ENCODE results near the gene PIGO. TPM values are rescaled to one million over a fixed set of nuclear protein-coding genes. Genes with fewer than 3 reads are reported as not detected.
A peak's percentile ranks its signal among the peaks of the same experiment; 100 is the strongest.

PIGO gene
- total RNA-seq (2012; rRNA removed), result 9.9 and 10.9 TPM in 2 replicates

DNA sequence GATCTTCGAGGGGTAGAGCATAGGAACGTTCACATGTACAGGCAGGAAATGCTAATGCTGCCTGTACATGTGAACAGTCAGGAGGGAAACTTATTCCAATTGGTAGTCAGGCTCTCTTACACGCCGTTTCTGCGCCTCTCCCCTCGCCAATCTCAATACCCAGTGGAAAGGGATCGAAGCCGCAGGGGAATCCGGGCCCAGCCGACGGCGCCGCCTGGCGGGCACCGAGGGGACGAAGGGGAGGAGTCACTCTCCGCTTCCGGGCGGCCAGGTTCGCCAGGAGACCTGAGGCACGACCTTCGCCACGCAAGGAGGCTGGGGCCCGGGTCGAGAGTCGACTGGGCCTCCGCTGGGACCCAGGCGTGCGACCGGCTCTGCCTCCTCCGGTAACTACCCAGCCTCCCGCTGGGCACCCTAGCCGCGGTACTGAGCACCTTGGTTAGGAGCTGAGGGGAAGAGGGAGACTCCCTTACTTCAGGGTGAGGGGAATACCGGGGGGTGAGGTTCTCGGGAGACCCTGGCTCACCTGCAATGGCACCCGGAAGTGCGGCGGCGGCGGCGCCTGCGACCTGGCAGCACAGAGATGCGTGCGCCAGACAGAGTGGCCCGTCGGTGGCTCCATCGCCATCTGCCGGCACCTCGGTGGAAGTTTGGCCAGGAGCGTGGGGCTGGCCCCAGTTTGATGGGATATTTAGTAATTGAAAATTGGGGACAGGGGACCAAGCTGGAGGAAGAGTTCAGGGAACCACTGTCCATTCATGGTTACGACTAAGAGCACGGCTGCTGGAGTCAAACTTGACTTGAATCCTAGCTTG, at the start of gene PIGO:
PIGO (minus strand) TSS at position 557 of the 815 bp plus-strand sequence. CDS start 1,026 bp downstream, outside the sequence.
- Histone ChIP-seq H3K36me3 (ENCODE audit: insufficient read depth, low read length) (peaks cover 29% of the 10 kb centered on the region), H3K4me3 (ENCODE audit: low read length) (peak within 1 kb of the TSS; percentile 97), H3K27me3 (ENCODE audit: control insufficient read depth, insufficient read depth, low read length) (no peaks in the 10 kb centered on the region), H3K4me2 (ENCODE audit: low read length) (peak within 1 kb of the TSS; percentile 91), H3K9me3 (replicated peaks; ENCODE audit: low read length) (no peaks in the 10 kb centered on the region), H3K9ac (ENCODE audit: low read depth, low read length) (peak within 1 kb of the TSS; percentile 98), H3K4me1 (ENCODE audit: control insufficient read depth, insufficient read depth, low read length) (peaks cover 8% of the 10 kb centered on the region)

DNA sequence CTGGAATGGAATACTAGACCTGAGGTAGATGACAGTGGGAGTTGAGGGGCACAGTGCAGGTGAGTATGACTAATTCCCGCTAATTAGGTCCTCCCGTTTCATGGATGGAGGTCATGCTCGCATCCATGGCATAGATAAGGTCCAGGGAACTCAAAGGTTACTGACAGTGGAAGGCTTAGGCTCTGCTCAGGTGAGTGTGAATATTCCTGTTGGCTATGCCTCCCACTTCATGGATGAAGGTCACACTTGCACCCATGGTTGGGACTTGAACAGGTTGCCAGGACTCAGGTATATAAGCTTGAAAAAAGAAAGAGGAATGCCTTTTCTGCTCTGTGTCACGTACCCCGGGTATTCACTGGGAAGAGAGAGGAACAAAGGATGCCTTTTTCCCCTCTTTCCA, 45.6 kb upstream of the PIGO start:
- peaks cover 4% of the 10 kb centered on the region for H3K27me3 ChIP-seq (ENCODE audit: control insufficient read depth, insufficient read depth, low read length)
- no peak overlapping the region for H3K4me3 ChIP-seq (ENCODE audit: low read length)
- H3K9ac ChIP-seq (ENCODE audit: low read depth, low read length), result no peak overlapping the region
- no peaks in the 10 kb centered on the region for H3K4me1 ChIP-seq (ENCODE audit: control insufficient read depth, insufficient read depth, low read length)
- H3K9me3 ChIP-seq (replicated peaks; ENCODE audit: low read length), result peaks cover 24% of the 10 kb centered on the region
- H3K4me2 ChIP-seq (ENCODE audit: low read length), result no peak overlapping the region
- H3K36me3 ChIP-seq (ENCODE audit: insufficient read depth, low read length), result no peaks in the 10 kb centered on the region

DNA sequence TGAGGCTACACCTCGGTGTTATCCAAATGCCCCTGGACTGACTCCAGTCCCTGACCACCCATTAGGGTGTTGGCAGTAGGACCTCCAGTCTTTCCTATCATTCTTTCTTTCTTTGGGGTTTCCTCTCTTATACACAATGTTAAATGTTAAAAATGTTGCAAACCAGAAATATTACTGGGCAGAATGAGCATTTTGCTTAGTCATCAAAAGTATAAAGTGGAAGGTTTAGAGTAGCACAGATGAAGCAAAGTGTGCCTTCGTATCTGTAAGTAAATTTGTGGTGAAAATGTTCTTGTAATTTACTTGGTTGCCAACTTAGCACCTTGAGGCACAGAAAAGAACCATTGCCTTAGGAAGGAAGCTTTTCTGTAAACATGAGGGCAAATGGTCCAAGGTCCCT, 43.7 kb upstream of the PIGO start:
- Histone ChIP-seq H3K4me2 (ENCODE audit: low read length) (no peak overlapping the region), H3K4me3 (ENCODE audit: low read length) (no peak overlapping the region), H3K9me3 (replicated peaks; ENCODE audit: low read length) (peaks cover 24% of the 10 kb centered on the region)

DNA sequence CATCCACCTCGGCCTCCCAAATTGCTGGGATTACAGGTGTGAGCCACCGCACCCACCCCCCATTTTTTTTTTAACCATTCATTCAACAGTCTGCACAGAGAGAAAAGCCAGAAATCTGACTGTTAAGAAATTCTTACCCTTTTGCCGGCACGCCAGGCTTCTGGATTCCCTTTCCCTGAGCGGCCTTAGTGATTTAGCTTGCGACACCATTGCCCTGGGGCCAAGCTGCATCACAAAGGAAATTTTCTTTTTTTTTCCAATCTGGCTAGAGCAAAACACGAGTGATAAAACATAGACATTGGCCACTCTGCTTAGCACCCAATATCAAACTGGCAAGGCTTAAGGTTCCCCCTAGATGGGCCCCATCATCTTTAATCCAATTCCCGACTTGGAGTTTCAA, 40.5 kb upstream of the PIGO start:
- H3K4me3 ChIP-seq (ENCODE audit: low read length), result no peak overlapping the region
- peaks cover 10% of the 10 kb centered on the region for H3K27me3 ChIP-seq (ENCODE audit: control insufficient read depth, insufficient read depth, low read length)
- H3K4me1 ChIP-seq (ENCODE audit: control insufficient read depth, insufficient read depth, low read length), result no peaks in the 10 kb centered on the region
- H3K36me3 ChIP-seq (ENCODE audit: insufficient read depth, low read length), result no peaks in the 10 kb centered on the region
- H3K9ac ChIP-seq (ENCODE audit: low read depth, low read length), result no peak overlapping the region
- H3K9me3 ChIP-seq (replicated peaks; ENCODE audit: low read length), result peaks cover 14% of the 10 kb centered on the region
- no peak overlapping the region for H3K4me2 ChIP-seq (ENCODE audit: low read length)

More for the DNA sequence above, 43.7 kb upstream of the PIGO start:
- H3K9ac ChIP-seq (ENCODE audit: low read depth, low read length), result no peak overlapping the region
- peaks cover 5% of the 10 kb centered on the region for H3K27me3 ChIP-seq (ENCODE audit: control insufficient read depth, insufficient read depth, low read length)
- no peaks in the 10 kb centered on the region for H3K36me3 ChIP-seq (ENCODE audit: insufficient read depth, low read length)
- H3K4me1 ChIP-seq (ENCODE audit: control insufficient read depth, insufficient read depth, low read length), result no peaks in the 10 kb centered on the region

DNA sequence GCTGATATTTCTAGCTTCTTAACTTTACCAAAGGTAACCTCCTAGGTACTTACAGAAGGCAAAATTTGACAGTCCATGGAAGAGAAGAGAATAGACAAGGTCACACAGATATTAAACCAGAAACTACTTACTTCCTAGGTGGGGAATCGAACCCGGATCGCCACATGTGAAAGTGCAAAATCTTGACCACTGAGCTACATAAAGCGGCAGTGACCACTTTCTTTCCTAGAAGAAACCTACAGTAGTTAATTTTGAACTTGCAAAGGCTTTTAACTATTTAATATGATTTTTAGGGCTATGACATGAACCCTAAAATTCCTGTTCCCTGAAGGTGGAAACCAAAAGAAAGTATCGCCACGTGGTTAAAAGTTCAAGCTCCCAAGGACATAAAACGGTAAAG, 39.6 kb upstream of the PIGO start:
- Histone ChIP-seq H3K4me2 (ENCODE audit: low read length) (no peak overlapping the region), H3K4me3 (ENCODE audit: low read length) (no peak overlapping the region), H3K27me3 (ENCODE audit: control insufficient read depth, insufficient read depth, low read length) (peaks cover 10% of the 10 kb centered on the region), H3K9ac (ENCODE audit: low read depth, low read length) (no peak overlapping the region), H3K4me1 (ENCODE audit: control insufficient read depth, insufficient read depth, low read length) (no peaks in the 10 kb centered on the region), H3K9me3 (replicated peaks; ENCODE audit: low read length) (peaks cover 5% of the 10 kb centered on the region), H3K36me3 (ENCODE audit: insufficient read depth, low read length) (no peaks in the 10 kb centered on the region)

DNA sequence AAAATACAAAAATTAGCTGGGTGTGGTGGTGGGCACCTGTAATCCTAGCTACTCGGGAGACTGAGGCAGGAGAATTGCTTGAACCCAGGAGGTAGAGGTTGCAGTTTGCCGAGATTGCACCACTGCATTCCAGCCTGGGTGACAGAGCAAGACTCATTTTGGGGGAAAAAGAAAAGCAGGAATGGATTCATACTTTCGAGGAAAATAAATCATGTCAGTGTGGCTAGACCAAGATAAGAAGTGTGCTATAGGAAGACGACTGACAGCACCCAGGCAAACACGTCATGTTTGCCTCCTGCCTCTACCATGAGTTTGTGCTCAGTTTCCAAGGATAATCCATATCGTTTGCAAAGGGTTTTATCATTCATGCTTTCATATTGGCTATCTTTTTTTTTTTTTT, 38.5 kb upstream of the PIGO start:
- no peak overlapping the region for H3K4me2 ChIP-seq (ENCODE audit: low read length)
- H3K4me1 ChIP-seq (ENCODE audit: control insufficient read depth, insufficient read depth, low read length), result no peaks in the 10 kb centered on the region
- H3K9me3 ChIP-seq (replicated peaks; ENCODE audit: low read length), result peaks cover 3% of the 10 kb centered on the region
- H3K9ac ChIP-seq (ENCODE audit: low read depth, low read length), result no peak overlapping the region
- no peak overlapping the region for H3K4me3 ChIP-seq (ENCODE audit: low read length)
- H3K36me3 ChIP-seq (ENCODE audit: insufficient read depth, low read length), result no peaks in the 10 kb centered on the region
- H3K27me3 ChIP-seq (ENCODE audit: control insufficient read depth, insufficient read depth, low read length), result peaks cover 10% of the 10 kb centered on the region

DNA sequence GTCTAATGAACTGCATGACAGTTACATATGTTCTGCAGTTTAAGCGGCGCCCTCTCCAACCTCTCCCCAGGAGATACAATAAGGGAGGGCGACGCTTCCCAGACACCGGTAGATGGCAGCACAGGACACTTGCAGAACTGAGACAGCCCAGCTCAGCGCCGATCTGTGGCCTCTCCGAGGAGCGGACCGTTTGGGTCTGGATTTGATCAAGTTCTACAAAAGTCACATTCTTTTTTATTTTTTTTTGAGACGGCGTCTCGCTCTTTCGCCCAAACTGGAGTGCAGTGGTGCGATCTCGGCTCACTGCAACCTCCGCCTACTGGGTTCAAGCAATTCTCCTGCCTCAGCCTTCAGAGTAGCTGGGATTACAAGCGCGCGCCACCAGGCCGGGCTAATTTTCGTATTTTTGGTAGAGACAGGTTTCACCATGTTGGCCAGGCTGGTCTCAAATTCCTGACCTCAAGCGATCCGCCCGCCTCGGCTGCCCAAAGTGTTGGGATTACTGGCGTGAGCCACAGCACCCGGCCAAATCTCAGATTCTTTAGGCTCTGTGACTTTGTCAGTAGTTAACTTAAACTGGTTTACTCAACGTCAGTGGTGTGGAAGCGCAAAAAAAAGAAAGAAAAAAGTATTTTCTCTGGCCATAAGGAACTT, 20.6 kb upstream of the PIGO start:
- no peaks in the 10 kb centered on the region for H3K27me3 ChIP-seq (ENCODE audit: control insufficient read depth, insufficient read depth, low read length)
- H3K36me3 ChIP-seq (ENCODE audit: insufficient read depth, low read length), result no peaks in the 10 kb centered on the region
- peak overlapping the region; percentile 87 for H3K4me3 ChIP-seq (ENCODE audit: low read length)
- H3K9ac ChIP-seq (ENCODE audit: low read depth, low read length), result peak overlapping the region; percentile 82
- peak overlapping the region; percentile 96 for H3K4me2 ChIP-seq (ENCODE audit: low read length)
- H3K4me1 ChIP-seq (ENCODE audit: control insufficient read depth, insufficient read depth, low read length), result peaks cover 38% of the 10 kb centered on the region
- no peaks in the 10 kb centered on the region for H3K9me3 ChIP-seq (replicated peaks; ENCODE audit: low read length)

DNA sequence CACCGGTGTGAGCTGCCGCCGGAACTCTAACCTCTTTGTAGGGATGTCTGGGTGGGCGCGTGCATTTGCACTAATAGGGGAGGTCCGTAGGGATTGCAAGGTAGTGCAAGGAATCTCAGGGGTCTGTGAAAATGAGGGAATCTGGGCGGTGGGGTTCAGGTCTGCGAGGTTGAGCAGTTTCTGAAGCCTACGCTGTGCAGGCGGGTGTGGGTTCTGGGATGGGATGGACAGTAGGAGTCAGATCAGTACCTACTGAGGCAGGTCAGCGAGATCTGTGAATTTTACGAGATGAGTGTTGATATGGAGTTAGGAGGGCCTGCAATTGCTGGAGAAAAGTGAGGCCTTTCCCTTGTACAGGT, 20.1 kb upstream of the PIGO start:
- Histone ChIP-seq H3K27me3 (ENCODE audit: control insufficient read depth, insufficient read depth, low read length) (no peaks in the 10 kb centered on the region), H3K4me1 (ENCODE audit: control insufficient read depth, insufficient read depth, low read length) (peaks cover 42% of the 10 kb centered on the region), H3K4me3 (ENCODE audit: low read length) (peak overlapping the region; percentile 87), H3K9ac (ENCODE audit: low read depth, low read length) (peak overlapping the region; percentile 82), H3K36me3 (ENCODE audit: insufficient read depth, low read length) (no peaks in the 10 kb centered on the region), H3K9me3 (replicated peaks; ENCODE audit: low read length) (no peaks in the 10 kb centered on the region), H3K4me2 (ENCODE audit: low read length) (peak overlapping the region; percentile 96)

DNA sequence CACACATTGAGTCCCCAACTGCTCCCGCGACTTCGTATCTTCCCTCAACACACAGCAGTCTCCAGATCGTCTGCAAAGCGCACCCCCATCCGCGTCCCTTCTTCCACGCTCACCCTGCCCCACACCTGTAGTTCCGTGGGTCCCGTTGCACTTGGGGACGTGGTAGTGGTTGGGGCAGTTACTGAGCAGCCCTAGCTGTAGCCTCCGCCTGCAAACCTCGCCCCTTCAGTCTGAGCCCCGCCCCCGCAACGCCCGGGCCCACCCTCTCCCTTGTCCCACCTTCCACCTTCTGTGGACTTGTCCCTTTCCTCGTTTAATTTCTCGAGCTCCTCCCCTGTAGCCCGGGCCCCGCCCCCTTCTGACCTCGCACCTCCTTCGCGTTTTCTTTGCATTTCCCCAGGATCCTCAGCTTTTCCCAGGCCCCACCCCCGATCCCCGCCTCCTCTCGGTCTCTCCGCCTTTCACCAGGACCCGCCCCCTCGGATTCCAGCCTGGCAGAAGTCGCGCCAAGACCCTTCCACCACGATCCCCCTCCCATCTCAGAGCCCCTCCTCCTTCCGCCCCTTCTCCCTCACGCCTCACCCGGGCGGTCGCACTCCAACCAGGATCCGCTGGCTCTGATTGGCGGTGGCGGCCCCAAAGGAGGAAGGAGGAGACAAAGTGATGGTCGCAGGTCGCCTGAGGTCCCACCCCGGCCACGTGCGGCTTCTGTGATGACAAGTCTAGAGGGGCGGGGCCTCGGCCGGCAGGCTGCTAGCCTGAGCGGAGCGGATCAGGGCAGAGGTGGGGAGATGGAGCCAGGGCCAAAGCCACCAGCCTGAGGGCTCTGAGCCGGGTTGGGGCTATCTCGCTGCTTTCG, 19.5 kb upstream of the PIGO start, which contains the start of gene ATOSB:
ATOSB (minus strand) TSS at position 183 of the 859 bp plus-strand sequence. CDS start 7,588 bp downstream, outside the sequence.
- peak within 1 kb of the TSS; percentile 82 for H3K9ac ChIP-seq (ENCODE audit: low read depth, low read length)
- no peaks in the 10 kb centered on the region for H3K27me3 ChIP-seq (ENCODE audit: control insufficient read depth, insufficient read depth, low read length)
- H3K4me3 ChIP-seq (ENCODE audit: low read length), result peak within 1 kb of the TSS; percentile 87
- no peaks in the 10 kb centered on the region for H3K9me3 ChIP-seq (replicated peaks; ENCODE audit: low read length)
- peak within 1 kb of the TSS; percentile 96 for H3K4me2 ChIP-seq (ENCODE audit: low read length)
- peaks cover 42% of the 10 kb centered on the region for H3K4me1 ChIP-seq (ENCODE audit: control insufficient read depth, insufficient read depth, low read length)
- no peaks in the 10 kb centered on the region for H3K36me3 ChIP-seq (ENCODE audit: insufficient read depth, low read length)

DNA sequence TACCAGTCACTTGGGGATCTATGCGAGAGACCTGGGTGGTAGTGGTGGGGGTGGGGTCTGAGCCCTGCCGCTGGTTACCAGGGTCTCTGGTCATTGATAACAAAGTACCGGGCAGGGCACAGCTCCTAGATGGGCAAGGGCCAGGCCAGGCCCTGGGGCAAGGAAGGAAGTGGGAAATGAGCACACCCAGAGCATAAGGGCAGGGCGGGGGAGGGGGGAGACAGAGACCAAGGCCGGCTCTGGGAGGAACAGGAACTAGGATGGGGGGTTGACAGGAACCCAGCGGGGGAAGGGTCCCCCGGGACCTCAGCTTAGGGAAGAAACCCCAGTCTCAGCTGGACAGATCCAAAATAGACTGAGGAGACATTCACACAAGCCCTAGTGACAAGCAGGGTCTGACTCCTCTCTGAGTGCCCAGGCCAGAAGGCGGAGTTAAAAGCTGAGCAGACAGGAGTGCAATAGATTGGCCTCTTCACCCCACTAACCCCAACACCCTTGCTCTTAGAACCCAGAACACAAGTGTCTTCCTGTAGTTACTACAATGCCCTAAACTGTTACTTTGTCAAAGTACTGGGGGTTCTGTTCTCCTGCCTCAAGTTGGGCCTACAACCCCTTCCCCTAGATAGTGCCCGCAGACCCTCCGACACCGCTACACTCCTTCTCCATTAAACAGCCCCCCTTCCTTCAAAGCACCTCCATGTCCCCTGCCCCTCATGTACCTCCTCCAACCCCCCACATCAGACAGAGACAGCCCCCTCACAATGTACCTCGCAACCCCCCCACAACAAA, 18.6 kb upstream of the PIGO start:
- H3K4me2 ChIP-seq (ENCODE audit: low read length), result peak overlapping the region; percentile 96
- peaks cover 51% of the 10 kb centered on the region for H3K4me1 ChIP-seq (ENCODE audit: control insufficient read depth, insufficient read depth, low read length)
- H3K9ac ChIP-seq (ENCODE audit: low read depth, low read length), result peak overlapping the region; percentile 82

More for the DNA sequence above, 18.6 kb upstream of the PIGO start:
- H3K27me3 ChIP-seq (ENCODE audit: control insufficient read depth, insufficient read depth, low read length), result no peaks in the 10 kb centered on the region
- no peaks in the 10 kb centered on the region for H3K9me3 ChIP-seq (replicated peaks; ENCODE audit: low read length)
- H3K4me3 ChIP-seq (ENCODE audit: low read length), result peak overlapping the region; percentile 87
- H3K36me3 ChIP-seq (ENCODE audit: insufficient read depth, low read length), result no peaks in the 10 kb centered on the region
